HG03025 (cell line): ENCODE measurements around the gene IL10RB.

Experiments used
- ATAC-seq: cut with Tn5 transposase; IDR thresholded peaks from one replicate; pipeline ENCODE4 v1.9.1; 2021; ENCODE audit warnings: mild to moderate bottlenecking, moderate library complexity; ENCODE audit not compliant: unreplicated experiment, low FRiP score

The IL10RB gene

DNA sequence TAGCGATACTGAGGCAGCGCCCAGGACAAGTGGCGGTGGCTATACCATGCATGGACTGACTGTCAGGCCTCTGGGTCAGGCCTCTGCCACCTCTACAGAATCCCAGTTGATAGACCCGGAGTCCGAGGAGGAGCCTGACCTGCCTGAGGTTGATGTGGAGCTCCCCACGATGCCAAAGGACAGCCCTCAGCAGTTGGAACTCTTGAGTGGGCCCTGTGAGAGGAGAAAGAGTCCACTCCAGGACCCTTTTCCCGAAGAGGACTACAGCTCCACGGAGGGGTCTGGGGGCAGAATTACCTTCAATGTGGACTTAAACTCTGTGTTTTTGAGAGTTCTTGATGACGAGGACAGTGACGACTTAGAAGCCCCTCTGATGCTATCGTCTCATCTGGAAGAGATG is 3.2 kb upstream of the IL10RB start:
- ATAC-seq: no peak

DNA sequence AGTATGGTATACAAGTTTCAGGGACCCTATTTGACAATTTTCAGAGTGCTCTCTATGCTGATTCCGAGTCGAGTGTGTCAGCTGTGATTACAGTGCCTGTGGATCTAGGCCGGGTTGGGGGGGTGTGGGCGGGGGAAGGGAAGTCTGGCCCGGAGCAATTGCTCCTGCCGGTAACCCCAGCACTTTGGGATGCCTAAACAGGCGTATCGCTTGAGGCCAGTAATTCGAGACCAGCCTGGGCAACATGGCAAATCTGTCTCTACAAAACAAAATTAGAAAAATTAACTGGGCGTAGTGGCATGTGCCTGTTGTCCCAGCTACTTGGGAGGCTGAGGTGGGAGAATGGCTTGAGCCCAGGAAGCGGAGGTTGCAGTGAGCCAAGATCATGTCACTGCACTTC is 1.6 kb upstream of the IL10RB start:
- no peak for ATAC-seq

DNA sequence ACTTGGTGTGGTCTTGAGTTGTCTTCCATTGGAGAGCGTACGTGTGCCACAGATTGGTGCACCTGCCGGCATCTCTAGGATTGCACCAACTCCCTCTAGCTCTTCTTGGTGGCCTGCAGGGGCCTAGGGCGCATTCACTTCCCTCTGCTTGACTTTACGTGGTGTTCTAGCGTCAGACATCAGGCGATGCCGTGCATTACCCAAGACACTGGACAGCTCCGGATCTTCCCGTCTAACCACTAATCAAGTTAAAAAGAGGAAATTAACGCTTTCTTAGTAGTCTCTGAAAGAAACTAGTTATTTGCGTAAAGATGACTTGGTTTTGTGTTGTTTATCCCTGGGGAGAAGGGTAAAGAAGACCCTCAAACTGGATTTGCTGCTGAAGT is 510 bp upstream of the IL10RB start:
- ATAC-seq: peak; percentile 22

DNA sequence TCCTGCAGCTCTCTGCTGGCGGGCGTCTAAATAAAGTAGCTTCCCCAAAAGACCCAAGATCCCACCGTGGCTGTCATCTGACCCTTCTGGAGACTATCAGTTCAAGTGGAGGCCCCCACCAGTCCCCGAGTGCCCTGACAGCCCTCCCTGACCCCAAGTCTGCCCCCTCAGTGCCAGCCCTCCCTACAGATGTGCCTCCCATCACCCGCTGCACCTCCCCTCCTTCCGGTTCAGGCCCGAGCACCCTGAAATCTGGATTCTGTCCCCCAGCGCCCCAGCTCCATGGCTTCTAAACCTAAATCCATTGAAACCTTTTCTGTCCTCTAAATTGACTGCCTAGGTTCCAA is 595 bp downstream of the IL10RB start:
- peak; percentile 23 for ATAC-seq

DNA sequence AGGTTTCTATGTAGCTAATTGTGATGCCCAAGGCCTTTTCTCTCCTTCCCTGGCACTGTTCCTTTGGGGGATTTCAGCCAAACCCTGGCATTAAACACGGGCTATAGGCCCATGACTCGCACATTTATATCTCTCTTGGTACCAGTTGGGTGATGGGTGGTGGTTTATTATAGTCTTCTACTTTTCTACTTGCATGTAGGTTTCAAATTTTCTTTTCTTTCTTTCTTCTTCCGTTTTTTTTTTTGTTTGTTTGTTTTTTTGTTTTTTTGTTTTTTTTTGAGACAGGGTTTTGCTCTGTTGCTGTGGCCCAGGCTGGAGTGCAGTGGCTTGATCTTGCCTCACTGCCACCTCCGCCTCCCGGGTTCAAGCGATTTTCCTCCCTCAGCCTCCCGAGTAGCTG is 1.1 kb downstream of the IL10RB start:
- ATAC-seq: no peak

DNA sequence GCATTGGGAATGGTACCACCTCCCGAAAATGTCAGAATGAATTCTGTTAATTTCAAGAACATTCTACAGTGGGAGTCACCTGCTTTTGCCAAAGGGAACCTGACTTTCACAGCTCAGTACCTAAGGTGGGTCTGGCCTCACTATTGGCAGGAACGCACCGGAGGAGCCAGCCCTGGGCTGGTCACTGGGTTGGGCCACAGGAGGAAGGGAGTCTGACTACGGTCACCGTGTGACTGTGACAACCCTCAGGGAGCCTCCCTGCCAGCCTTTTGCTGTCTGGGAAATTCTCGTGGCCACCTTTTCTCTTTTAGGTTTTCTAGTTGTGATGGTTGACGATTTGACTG is 2.2 kb downstream of the IL10RB start:
- no peak for ATAC-seq

DNA sequence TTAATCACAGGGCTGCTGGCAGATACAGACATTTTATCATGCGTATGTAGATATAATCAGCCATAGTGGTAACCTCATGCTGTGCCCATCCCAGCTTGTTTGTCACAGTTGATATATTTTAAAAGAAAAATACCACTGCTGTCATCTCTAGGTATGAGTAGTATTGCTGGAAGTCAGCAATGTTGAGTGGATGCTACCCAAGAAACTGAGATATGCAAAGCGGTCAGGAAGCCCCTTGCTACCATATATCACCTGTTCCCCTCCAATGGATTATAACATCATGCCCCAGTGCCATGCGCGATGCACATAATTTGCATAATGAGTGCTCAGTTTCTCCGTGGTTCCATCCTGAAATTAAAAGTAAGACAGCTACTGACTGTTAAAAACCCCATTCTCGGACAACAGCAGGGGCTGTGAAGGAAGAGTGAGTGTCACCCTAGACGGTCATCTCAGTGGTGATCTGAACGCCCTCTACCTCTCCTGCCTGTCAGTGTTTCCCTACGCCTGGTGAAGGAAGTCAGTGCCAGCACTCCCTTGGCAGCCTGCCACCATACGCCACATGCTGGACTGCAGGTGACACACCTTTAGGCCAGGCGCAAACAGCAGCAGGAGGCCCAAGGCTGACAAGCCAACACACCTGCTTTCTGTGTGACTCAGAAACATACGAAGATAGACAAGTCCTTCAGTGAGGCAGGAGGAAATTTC is 2.7 kb downstream of the IL10RB start:
- peak; percentile 47 for ATAC-seq

DNA sequence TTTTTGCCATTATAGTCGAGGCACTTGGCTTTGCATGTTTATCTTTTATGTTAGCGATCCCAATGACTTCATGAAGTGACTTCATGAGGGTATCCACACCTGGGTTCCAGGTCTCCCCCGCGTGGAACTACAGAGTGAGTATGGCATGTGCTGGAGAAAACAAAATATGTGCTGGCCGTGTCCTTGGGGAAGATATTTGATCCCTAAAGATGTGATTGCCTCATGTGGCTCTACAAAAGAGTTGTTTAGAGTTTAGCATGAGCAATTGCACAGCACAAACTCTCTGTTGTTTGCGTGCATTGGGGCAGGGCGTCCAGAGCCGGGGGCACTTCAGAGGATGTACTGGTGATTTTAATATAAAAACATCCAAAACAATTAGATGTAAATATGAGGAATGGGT is 4.8 kb downstream of the IL10RB start:
- no peak for ATAC-seq

DNA sequence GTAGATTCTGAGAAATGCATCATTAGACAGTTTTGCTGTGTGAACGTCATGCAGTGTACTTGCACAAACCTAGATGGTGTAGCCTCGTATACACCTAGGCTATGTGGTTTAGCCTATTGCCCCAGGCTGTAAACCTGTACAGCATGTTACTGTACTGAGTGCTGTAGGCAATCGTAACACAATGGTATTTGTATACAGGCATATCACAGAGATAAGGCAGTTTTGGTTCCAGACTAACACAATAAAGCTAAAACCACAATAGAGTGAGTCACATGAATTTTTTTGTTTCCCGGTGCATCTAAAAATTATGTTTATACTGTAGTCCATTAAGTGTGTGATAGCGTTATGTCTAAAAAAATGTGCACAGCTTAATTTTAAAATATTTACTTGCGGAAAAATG is 6.9 kb downstream of the IL10RB start:
- no peak for ATAC-seq

DNA sequence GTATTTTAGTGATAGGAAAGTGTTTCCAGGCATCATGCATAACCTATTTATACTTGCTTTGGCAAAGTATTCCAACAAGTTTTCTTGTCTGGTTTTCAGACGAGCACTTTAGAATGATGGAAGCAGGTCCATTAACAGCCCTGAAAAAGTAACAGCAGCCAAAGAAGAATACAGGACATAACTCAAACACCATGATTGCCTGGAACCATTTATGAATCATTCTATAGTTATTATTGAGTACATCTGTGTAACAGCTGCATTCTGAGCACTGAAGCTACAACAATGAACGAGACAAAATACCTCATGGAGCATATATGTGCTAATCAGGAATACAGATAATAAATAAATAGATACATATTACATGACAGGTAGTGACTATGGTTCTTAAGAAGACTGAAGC is 12.6 kb downstream of the IL10RB start:
- ATAC-seq: no peak

DNA sequence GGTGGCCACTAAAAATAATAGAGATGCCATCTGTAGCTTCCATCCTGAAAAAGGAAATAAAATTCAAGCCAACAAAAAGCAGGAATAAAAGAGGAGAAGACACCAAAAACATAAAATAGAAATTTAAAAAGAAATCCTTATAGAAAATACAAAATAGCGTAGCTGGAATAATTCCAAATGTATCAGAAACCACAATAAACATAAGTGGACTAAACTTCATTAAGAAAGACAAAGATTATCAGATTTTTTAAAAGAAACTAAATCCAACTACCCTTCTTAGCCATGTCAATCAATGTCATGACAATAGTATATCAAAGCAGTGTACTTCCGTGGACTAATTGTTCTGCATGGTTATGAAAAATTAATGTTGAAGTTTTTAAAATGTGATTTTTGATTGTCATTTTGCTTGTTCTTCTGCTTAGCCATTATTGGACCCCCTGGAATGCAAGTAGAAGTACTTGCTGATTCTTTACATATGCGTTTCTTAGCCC is 13.2 kb downstream of the IL10RB start:
- no peak for ATAC-seq

DNA sequence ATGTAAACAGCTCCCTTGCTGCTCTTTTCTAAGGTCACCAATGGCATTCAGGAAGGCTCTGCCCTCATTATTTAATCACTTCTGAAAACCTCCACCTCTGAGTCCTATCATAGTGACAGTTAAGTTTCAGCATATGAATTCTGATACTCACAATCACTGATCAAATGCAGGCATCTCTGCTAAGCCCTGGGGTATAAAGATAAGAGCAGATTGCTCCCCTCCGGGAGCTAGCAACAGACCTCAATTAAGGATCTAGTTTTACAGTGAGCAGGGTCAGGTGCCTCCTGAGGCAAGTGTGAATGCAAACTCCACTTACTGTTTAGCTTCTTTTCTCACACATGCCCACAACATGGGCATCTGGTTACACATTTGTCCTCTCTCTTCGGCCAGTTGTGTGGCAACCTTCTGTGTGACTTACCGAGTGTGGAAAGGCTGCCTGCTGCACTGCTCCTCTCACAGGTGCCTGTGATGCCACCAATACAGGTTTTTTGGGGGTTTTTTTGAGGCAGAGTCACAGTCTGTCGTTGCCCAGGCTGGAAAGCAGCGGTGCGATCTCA is 15.0 kb downstream of the IL10RB start:
- no peak for ATAC-seq

DNA sequence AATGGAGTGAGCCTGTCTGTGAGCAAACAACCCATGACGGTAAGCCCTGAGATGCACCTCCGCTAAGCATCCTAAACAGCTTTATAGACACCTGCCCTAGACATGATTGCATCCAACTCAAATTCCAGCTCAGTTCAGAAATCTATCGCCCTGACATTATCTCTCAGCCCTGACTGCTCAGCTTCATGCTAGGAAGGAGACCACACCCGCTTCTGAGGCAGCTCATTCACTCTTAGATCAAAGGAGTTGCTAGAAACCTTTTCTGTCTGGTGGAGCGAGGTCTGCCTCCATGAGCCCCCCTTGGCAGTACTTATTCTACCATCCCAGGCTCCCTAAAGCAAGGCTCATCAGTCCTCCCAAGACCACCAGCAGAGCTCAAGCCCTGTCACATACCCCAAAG is 17.0 kb downstream of the IL10RB start:
- no peak for ATAC-seq

DNA sequence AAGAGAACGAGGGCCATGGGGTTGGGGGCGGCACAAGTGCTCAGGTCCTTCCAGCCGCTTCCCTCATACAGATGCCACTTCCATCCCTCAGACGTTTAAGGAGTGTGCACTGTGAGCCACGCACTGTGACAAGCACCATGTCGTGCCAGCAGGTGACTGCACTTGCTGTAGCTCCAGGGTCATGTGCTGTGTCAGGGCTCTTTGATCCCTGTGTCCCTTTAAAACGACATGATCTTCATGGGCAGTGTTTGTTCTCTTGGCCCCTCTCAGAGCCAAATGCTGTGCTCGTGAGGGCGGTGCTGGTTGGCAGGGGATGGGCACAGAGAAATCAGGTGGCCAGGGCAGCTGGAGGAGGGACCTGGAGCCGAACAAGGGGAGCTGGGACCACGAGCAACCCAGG is 19.9 kb downstream of the IL10RB start:
- ATAC-seq: no peak

DNA sequence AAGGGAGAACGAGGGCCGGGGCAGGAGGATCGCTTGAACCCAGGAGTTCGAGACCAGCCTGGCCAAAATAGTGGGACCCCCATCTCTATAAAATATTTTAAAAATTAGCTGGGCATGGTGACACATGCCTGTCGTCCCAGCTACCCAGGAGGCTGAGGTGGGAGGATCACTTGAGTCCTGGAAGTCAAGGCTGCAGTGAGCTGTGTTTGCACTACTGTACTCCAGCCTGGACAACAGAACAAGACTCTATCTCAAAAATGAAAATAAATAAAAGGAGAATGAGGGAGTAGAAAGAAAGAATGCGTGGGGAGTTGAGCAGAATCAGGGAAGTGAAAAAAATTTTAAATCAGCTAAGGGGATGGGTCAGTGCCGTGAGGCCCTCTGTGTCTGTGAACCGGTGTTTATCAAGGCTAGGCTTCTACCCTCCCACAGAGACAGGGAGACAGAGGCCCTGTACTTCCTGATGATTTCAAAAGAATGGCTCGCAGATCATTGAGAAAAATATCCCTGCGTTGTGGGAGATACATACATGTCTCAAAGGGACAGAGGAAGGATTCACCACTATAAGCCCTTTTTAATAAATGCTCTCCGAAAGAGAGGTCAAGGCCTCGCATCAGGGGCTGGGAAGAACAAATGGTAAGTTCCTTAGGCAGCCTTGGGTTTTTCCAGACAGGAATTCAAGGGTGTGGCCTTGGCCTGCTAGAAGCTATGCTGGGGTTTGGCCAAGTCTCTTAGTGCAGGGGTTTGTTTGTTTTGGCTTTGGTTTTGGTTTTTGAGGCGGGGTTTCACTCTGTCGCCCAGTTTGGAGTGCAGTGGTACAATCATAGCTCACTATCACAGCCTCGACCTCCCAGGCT is 20.7 kb downstream of the IL10RB start:
- ATAC-seq: no peak

DNA sequence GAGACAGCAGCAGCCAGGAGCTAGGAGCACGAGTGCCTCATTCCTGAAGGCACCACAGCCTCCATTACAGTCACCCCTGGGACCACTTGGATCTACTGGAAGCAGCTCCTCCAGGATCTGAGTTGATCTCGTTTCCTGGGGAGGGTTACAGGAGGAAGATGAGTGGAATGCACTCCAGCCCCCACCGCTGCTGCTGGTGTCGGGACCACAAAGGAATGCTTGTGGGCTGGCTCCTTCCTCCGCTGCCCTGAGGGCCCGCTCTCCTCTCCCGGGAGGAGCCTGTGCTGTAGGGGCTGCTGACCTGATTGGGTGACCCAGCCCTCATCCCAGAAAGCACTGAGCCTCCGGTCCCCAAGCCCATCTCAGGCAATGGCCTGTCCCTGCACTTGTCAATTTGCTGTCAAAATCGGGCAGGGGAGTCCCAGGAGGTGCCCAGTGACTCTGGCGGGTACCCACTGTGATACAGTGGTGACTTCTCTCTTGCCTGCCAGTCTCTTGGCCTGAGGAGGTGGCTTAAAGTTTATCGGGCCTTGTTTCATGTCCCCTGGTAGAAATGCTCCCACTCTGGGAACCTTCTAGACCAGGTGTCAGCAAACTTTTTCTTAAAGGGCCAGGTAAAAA is 23.1 kb downstream of the IL10RB start:
- ATAC-seq: no peak

DNA sequence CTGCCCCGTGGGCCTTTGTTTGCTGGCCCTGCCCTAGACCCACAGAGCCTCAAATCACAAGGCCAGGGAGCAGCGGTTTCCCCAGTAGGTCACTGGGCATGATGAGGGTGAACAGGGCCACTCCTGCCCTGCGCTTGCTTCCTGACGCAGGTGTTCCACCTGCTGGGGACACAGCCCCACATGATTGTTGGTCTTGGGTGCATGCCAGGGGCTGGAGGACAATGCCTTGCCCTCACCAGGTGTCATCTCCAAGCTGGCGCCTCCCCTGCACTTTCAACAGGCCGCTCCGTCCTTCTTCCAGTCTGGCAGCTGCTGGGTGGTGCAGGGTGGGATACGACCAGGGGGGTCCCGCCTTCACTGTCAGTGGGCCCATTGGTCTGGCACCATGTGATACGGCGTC is 24.3 kb downstream of the IL10RB start:
- no peak for ATAC-seq

DNA sequence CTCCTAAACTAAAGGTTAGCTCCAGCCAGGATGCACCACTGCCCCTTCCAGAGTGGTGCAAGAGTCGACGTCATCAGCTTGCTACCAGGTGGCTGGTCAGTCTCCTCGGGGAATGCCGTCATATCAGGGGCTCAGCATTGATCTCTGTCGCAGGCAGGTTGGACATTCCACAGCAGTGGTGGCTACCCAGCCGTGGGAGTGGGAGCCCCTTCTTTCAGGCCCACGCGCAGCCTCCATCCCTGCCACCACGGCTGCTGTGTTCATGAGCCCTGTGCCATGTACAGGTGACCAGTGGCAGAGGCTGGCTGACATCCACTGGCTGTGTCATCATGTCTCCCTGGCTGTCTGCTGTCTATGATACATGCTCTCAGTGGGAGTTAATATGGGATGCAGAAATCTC is 25.5 kb downstream of the IL10RB start:
- no peak for ATAC-seq

DNA sequence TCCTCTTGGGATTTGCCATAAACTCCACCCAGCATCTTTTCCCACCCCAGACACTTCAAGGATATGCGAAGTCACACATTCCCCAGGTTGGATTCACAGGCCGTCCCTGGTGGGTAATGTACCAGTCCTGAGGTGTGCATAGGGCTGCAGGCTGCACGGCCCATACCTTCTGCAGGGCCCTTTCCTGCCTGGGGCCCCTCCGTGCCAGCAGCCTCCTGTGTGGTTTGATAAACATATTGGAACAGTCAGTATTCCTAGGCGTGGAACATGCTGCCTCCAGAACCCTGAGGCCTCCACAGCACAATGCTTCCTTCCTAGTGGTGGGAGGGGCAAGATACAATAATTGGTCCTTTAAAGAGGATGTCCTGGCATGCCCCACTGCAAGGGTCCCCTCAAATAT is 26.6 kb downstream of the IL10RB start:
- ATAC-seq: no peak

DNA sequence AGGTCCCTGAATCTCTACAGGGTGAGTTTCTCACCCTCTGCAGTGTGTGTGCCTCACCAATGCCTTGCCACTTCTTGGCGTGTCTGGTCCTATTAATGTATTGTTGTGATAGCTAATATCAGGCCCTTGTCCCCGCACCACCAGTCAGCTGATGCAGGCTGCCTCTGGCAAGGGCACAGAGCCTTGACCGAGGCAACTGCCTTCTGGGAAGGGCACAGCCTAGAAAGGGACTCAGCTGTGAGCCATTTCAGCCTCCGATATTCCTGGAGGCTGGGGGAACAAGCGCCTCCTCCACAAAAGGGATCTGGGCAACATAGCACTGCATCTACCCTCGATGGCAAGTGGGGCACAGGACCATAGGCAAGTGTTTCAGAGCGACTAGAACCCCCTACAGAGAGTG is 27.0 kb downstream of the IL10RB start:
- no peak for ATAC-seq

DNA sequence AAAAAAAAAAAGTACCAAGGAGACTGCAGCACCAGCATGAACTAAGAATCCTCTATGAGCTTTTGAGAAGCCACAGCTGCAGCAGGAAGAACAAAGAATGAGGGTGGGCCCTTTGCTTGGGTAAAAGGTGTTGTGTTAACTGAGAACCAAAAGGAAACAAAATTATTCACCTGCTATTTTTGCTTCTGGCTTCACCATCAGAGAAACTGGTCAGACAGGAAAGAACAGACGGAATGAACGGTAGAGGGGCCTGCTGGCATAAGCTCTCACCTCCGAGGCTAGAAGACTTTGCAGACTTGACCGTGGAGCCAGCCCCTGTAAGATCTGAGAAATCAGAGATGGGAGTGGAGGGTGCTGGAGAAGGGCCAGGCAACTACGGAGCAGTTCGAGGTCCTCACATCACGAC is 27.6 kb downstream of the IL10RB start:
- ATAC-seq: no peak
